AG08396 (cell line): Measurements from ENCODE around the gene TACR1.
"Not testable (repeated sequence)": the region's sequence is repeated elsewhere in the genome, so short reads cannot be mapped to it uniquely, and the experiment has no call there.

Experiments used
- DNase-seq: peaks from one replicate; pipeline ENCODE4 v3.0.0; 2012; ENCODE audit warnings: low spot score, mixed read lengths

The TACR1 gene

GRCh38 chr2:75146221-75146605 lies 53.1 kb downstream of the TACR1 start:
- not testable (repeated sequence) for DNase-seq

- DNase-seq = no peak
Observed at GRCh38 chr2:75142081-75142480, 57.2 kb downstream of the TACR1 start.

GRCh38 chr2:75140288-75140687 lies 59.0 kb downstream of the TACR1 start:
- no peak for DNase-seq

GRCh38 chr2:75139171-75139570 lies 60.1 kb downstream of the TACR1 start:
- no peak for DNase-seq

GRCh38 chr2:75138528-75138927 lies 60.8 kb downstream of the TACR1 start:
- no peak for DNase-seq

- no peak for DNase-seq
Observed at GRCh38 chr2:75135776-75136400, 63.4 kb downstream of the TACR1 start.

GRCh38 chr2:75134860-75135259 lies 64.5 kb downstream of the TACR1 start:
- no peak for DNase-seq

- DNase-seq = no peak
Observed at GRCh38 chr2:75133621-75134570, 65.4 kb downstream of the TACR1 start.

GRCh38 chr2:75130171-75130570 lies 69.1 kb downstream of the TACR1 start:
- DNase-seq = no peak

GRCh38 chr2:75123876-75124275 lies 75.4 kb downstream of the TACR1 start:
- no peak for DNase-seq

- DNase-seq = no peak
Observed at GRCh38 chr2:75113231-75113869, 86.0 kb downstream of the TACR1 start.

- DNase-seq = no peak
Observed at GRCh38 chr2:75108937-75109482, 90.3 kb downstream of the TACR1 start.

GRCh38 chr2:75102011-75102410 lies 97.3 kb downstream of the TACR1 start:
- DNase-seq = no peak

- no peak for DNase-seq
Observed at GRCh38 chr2:75100801-75101151, 98.5 kb downstream of the TACR1 start.

GRCh38 chr2:75100011-75100800 lies 99.1 kb downstream of the TACR1 start:
- peak; percentile 61 for DNase-seq

GRCh38 chr2:75099521-75099922 lies 99.8 kb downstream of the TACR1 start:
- no peak for DNase-seq

- peak; percentile 28 for DNase-seq
Observed at GRCh38 chr2:75098856-75099255, 100.5 kb downstream of the TACR1 start.

- DNase-seq = no peak
Observed at GRCh38 chr2:75097831-75098230, 101.5 kb downstream of the TACR1 start.

GRCh38 chr2:75094405-75094804 lies 104.9 kb downstream of the TACR1 start:
- DNase-seq = no peak

- DNase-seq = no peak
Observed at GRCh38 chr2:75090770-75091515, 108.4 kb downstream of the TACR1 start.

GRCh38 chr2:75089471-75089870 lies 109.8 kb downstream of the TACR1 start:
- no peak for DNase-seq
